SKM-1 (cell line): ENCODE results near the gene FRRS1.
A peak's percentile ranks its signal among the peaks of the same experiment; 100 is the strongest.

ENCODE experiments used
- DNase-seq: peaks from one replicate; lab custom pipeline; 2025; ENCODE audit not compliant: unreplicated experiment; lab: John Stamatoyannopoulos, UW

FRRS1 gene

GRCh38 chr1:99766378-99766800 is at the start of gene FRRS1:
TSS of gene FRRS1 (minus strand) at chr1:99766635. CDS start at chr1:99748768, 17,867 bp downstream.
- peak; percentile 80 for DNase-seq

- DNase-seq, result no peak
These were observed 48.0 kb upstream of the FRRS1 start for GRCh38 chr1:99814373-99814900.

GRCh38 chr1:99811747-99812146 is 45.3 kb upstream of the FRRS1 start:
- DNase-seq, result no peak

- DNase-seq, result no peak
These were observed 44.6 kb upstream of the FRRS1 start for GRCh38 chr1:99811075-99811474.

- DNase-seq, result peak; percentile 53
These were observed 42.1 kb upstream of the FRRS1 start for GRCh38 chr1:99808391-99809115.

GRCh38 chr1:99806882-99807281 is 40.4 kb upstream of the FRRS1 start:
- DNase-seq, result no peak

- DNase-seq, result no peak
These were observed 35.1 kb upstream of the FRRS1 start for GRCh38 chr1:99801584-99801983.

- peak; percentile 20 for DNase-seq
These were observed 27.4 kb upstream of the FRRS1 start for GRCh38 chr1:99793861-99794260.

GRCh38 chr1:99789715-99790114 is 23.3 kb upstream of the FRRS1 start:
- DNase-seq, result no peak

- DNase-seq, result no peak
These were observed 22.5 kb upstream of the FRRS1 start for GRCh38 chr1:99788896-99789295.

- no peak for DNase-seq
These were observed 20.5 kb upstream of the FRRS1 start for GRCh38 chr1:99786751-99787501.

- no peak for DNase-seq
These were observed 18.4 kb upstream of the FRRS1 start for GRCh38 chr1:99784809-99785255.

GRCh38 chr1:99784143-99784542 is 17.7 kb upstream of the FRRS1 start:
- no peak for DNase-seq

GRCh38 chr1:99782920-99783319 is 16.5 kb upstream of the FRRS1 start:
- DNase-seq, result no peak

GRCh38 chr1:99782397-99782796 is 16.0 kb upstream of the FRRS1 start:
- DNase-seq, result no peak

- no peak for DNase-seq
These were observed 15.4 kb upstream of the FRRS1 start for GRCh38 chr1:99781798-99782197.

- no peak for DNase-seq
These were observed 11.3 kb upstream of the FRRS1 start for GRCh38 chr1:99777752-99778151.

GRCh38 chr1:99776120-99776519 is 9.7 kb upstream of the FRRS1 start:
- DNase-seq, result no peak

- no peak for DNase-seq
These were observed 6.4 kb upstream of the FRRS1 start for GRCh38 chr1:99772809-99773208.

- no peak for DNase-seq
These were observed 5.1 kb upstream of the FRRS1 start for GRCh38 chr1:99771513-99771918.

GRCh38 chr1:99768524-99769245 is 2.2 kb upstream of the FRRS1 start:
- DNase-seq, result no peak
